Measurements from ENCODE around the gene SH3GLB1. TPM values are rescaled to one million over a fixed set of nuclear protein-coding genes. Genes with fewer than 3 reads are reported as not detected.
A peak's percentile ranks its signal among the peaks of the same experiment; 100 is the strongest.
"Not testable (repeated sequence)": the region's sequence is repeated elsewhere in the genome, so short reads cannot be mapped to it uniquely, and the experiment has no call there.

SH3GLB1 gene
- total RNA-seq, 1 donor from 2014 or later: 138 TPM

- Histone ChIP-seq H3K4me1 (ENCODE audit: insufficient read depth, low read length) (peaks cover 6% of the 10 kb centered on the region), H3K27ac (ENCODE audit: low read depth, low read length) (no peak overlapping the region), H3K9ac (ENCODE audit: low read length) (no peak overlapping the region), H3K4me3 (ENCODE audit: insufficient read depth, low read depth, low read length) (no peak overlapping the region), H3K27me3 (ENCODE audit: insufficient read depth, low read length) (no peaks in the 10 kb centered on the region), H3K4me2 (ENCODE audit: low read length) (peak overlapping the region; percentile 26), H2AFZ (ENCODE audit: low read depth, low read length) (no peak overlapping the region), H3K9me3 (ENCODE audit: insufficient read depth, low read depth, low read length) (no peaks in the 10 kb centered on the region), H3K36me3 (ENCODE audit: insufficient read depth, low read length) (no peaks in the 10 kb centered on the region), H4K20me1 (ENCODE audit: insufficient read depth, low read length) (no peaks in the 10 kb centered on the region), H3K79me2 (ENCODE audit: insufficient read depth, low read length) (no peaks in the 10 kb centered on the region)
- Mint-ChIP-seq H3K27ac (ENCODE audit: unreplicated experiment) (no peak overlapping the region), H3K4me1 (ENCODE audit: low read depth, unreplicated experiment) (peaks cover 12% of the 10 kb centered on the region), H3K9me3 (ENCODE audit: unreplicated experiment) (no peaks in the 10 kb centered on the region), H3K36me3 (ENCODE audit: low read depth, unreplicated experiment) (no peaks in the 10 kb centered on the region), H3K27me3 (ENCODE audit: low read depth, unreplicated experiment) (no peaks in the 10 kb centered on the region), H3K4me3 (ENCODE audit: unreplicated experiment) (no peak overlapping the region)
- TF ChIP-seq CTCF (IDR thresholded peaks at IDR 0.05; ENCODE audit: insufficient read depth, low read depth, low read length): no peak
- TF ChIP-seq EZH2 (IDR thresholded peaks at IDR 0.05; ENCODE audit: insufficient read depth, low read length): no peak
- DNase-seq (ENCODE audit: low read depth): peak; percentile 31
- no peak for FAIRE-seq
Measured at GRCh38 chr1:86696522-86696921, 7.9 kb upstream of the SH3GLB1 start.

- Histone ChIP-seq H3K9ac (ENCODE audit: low read length) (no peak overlapping the region), H3K9me3 (ENCODE audit: insufficient read depth, low read depth, low read length) (no peaks in the 10 kb centered on the region), H3K79me2 (ENCODE audit: insufficient read depth, low read length) (no peaks in the 10 kb centered on the region), H3K27ac (ENCODE audit: low read depth, low read length) (no peak overlapping the region), H4K20me1 (ENCODE audit: insufficient read depth, low read length) (no peaks in the 10 kb centered on the region), H3K36me3 (ENCODE audit: insufficient read depth, low read length) (no peaks in the 10 kb centered on the region), H3K4me3 (ENCODE audit: insufficient read depth, low read depth, low read length) (no peak overlapping the region), H2AFZ (ENCODE audit: low read depth, low read length) (no peak overlapping the region), H3K4me2 (ENCODE audit: low read length) (no peak overlapping the region), H3K27me3 (ENCODE audit: insufficient read depth, low read length) (no peaks in the 10 kb centered on the region), H3K4me1 (ENCODE audit: insufficient read depth, low read length) (peaks cover 12% of the 10 kb centered on the region)
- H3K4me1 Mint-ChIP-seq (ENCODE audit: low read depth, unreplicated experiment): peaks cover 12% of the 10 kb centered on the region
- H3K36me3 Mint-ChIP-seq (ENCODE audit: low read depth, unreplicated experiment): no peaks in the 10 kb centered on the region
- no peak for DNase-seq (ENCODE audit: low read depth)
- H3K27me3 Mint-ChIP-seq (ENCODE audit: low read depth, unreplicated experiment): no peaks in the 10 kb centered on the region
- H3K9me3 Mint-ChIP-seq (ENCODE audit: unreplicated experiment): no peaks in the 10 kb centered on the region
- no peak for TF ChIP-seq CTCF (IDR thresholded peaks at IDR 0.05; ENCODE audit: insufficient read depth, low read depth, low read length)
- TF ChIP-seq EZH2 (IDR thresholded peaks at IDR 0.05; ENCODE audit: insufficient read depth, low read length): no peak
- FAIRE-seq: no peak
- no peak overlapping the region for H3K27ac Mint-ChIP-seq (ENCODE audit: unreplicated experiment)
- no peak overlapping the region for H3K4me3 Mint-ChIP-seq (ENCODE audit: unreplicated experiment)
Measured at GRCh38 chr1:86699186-86699585, 5.2 kb upstream of the SH3GLB1 start.

GRCh38 chr1:86701731-86702130 lies 2.6 kb upstream of the SH3GLB1 start:
- TF ChIP-seq CTCF (IDR thresholded peaks at IDR 0.05; ENCODE audit: insufficient read depth, low read depth, low read length) (no peak), EZH2 (IDR thresholded peaks at IDR 0.05; ENCODE audit: insufficient read depth, low read length) (no peak)
- H3K36me3 ChIP-seq (ENCODE audit: insufficient read depth, low read length): no peaks in the 10 kb centered on the region
- peaks cover 6% of the 10 kb centered on the region for H3K4me1 ChIP-seq (ENCODE audit: insufficient read depth, low read length)
- Mint-ChIP-seq H3K27me3 (ENCODE audit: low read depth, unreplicated experiment) (no peaks in the 10 kb centered on the region), H3K36me3 (ENCODE audit: low read depth, unreplicated experiment) (no peaks in the 10 kb centered on the region), H3K9me3 (ENCODE audit: unreplicated experiment) (no peaks in the 10 kb centered on the region), H3K4me1 (ENCODE audit: low read depth, unreplicated experiment) (no peaks in the 10 kb centered on the region), H3K4me3 (ENCODE audit: unreplicated experiment) (no peak overlapping the region), H3K27ac (ENCODE audit: unreplicated experiment) (no peak overlapping the region)
- H4K20me1 ChIP-seq (ENCODE audit: insufficient read depth, low read length): peaks cover 17% of the 10 kb centered on the region
- H3K9me3 ChIP-seq (ENCODE audit: insufficient read depth, low read depth, low read length): no peaks in the 10 kb centered on the region
- H3K4me3 ChIP-seq (ENCODE audit: insufficient read depth, low read depth, low read length): no peak overlapping the region
- H3K9ac ChIP-seq (ENCODE audit: low read length): no peak overlapping the region
- H3K4me2 ChIP-seq (ENCODE audit: low read length): no peak overlapping the region
- H3K27me3 ChIP-seq (ENCODE audit: insufficient read depth, low read length): no peaks in the 10 kb centered on the region
- DNase-seq (ENCODE audit: low read depth): no peak
- H2AFZ ChIP-seq (ENCODE audit: low read depth, low read length): no peak overlapping the region
- H3K79me2 ChIP-seq (ENCODE audit: insufficient read depth, low read length): peaks cover 19% of the 10 kb centered on the region
- FAIRE-seq: no peak
- H3K27ac ChIP-seq (ENCODE audit: low read depth, low read length): no peak overlapping the region

GRCh38 chr1:86702954-86703494 lies 1.4 kb upstream of the SH3GLB1 start:
- H3K9me3 Mint-ChIP-seq (ENCODE audit: unreplicated experiment); DNase-seq (ENCODE audit: low read depth); H3K9me3 ChIP-seq (ENCODE audit: insufficient read depth, low read depth, low read length); H3K9ac ChIP-seq (ENCODE audit: low read length); H3K36me3 Mint-ChIP-seq (ENCODE audit: low read depth, unreplicated experiment); H3K4me3 ChIP-seq (ENCODE audit: insufficient read depth, low read depth, low read length); H3K4me1 Mint-ChIP-seq (ENCODE audit: low read depth, unreplicated experiment); FAIRE-seq; H3K27me3 Mint-ChIP-seq (ENCODE audit: low read depth, unreplicated experiment); H3K27me3 ChIP-seq (ENCODE audit: insufficient read depth, low read length); H3K4me2 ChIP-seq (ENCODE audit: low read length); H2AFZ ChIP-seq (ENCODE audit: low read depth, low read length); H3K36me3 ChIP-seq (ENCODE audit: insufficient read depth, low read length); H3K27ac Mint-ChIP-seq (ENCODE audit: unreplicated experiment); H3K27ac ChIP-seq (ENCODE audit: low read depth, low read length): not testable (repeated sequence)
- Histone ChIP-seq H4K20me1 (ENCODE audit: insufficient read depth, low read length) (peaks cover 30% of the 10 kb centered on the region), H3K4me1 (ENCODE audit: insufficient read depth, low read length) (peaks cover 13% of the 10 kb centered on the region), H3K79me2 (ENCODE audit: insufficient read depth, low read length) (peaks cover 32% of the 10 kb centered on the region)
- peak overlapping the region; percentile 91 for H3K4me3 Mint-ChIP-seq (ENCODE audit: unreplicated experiment)
